Fibroblast of pulmonary artery (primary cell): Measurements from ENCODE around the gene ABCA6.

ENCODE experiments used
- DNase-seq: peaks from one replicate; pipeline ENCODE4 v3.0.0-alpha.2; 2010; ENCODE audit warnings: low read depth
- H3K4me3 ChIP-seq: replicated peaks from 2 replicates; pipeline ENCODE4 v1.5.1; 2011; ENCODE audit warnings: low read depth, mild to moderate bottlenecking, control low read depth, low read length, moderate library complexity
- CTCF ChIP-seq: IDR thresholded peaks from 2 replicates; pipeline ENCODE4 v1.5.1; 2011; ENCODE audit warnings: mild to moderate bottlenecking, control low read depth, low read length, inconsistent platforms; ENCODE audit errors: missing control alignments

Gene ABCA6

DNA sequence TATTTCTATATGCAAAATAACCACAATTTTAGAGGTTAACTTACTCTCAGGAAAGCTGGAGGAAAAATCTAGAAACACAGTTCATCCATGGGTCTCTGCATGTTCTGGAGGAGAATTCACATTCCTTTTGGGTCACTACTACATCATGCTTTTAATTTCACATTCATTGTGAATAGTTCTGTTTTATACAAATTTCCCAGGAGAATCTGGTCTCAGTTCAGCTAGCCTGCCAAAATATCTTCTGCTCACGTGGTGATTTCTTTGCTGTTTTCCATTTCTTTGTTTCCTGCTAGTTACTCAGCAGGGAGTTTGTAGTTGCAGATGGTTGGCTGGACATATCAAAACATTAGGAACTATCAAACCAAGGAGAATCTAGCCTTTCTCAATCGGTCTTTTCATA is 80.9 kb downstream of the ABCA6 start, which contains the start of gene ABCA9:
ABCA9 (minus strand) TSS at position 106 of the 400 bp plus-strand sequence. CDS start 9,801 bp downstream, outside the sequence.
- H3K4me3 ChIP-seq: peak within 1 kb of the TSS; percentile 60
- peak; percentile 96 for DNase-seq
- TF ChIP-seq CTCF: no peak

GRCh38 chr17:69059458-69060175 is 82.1 kb downstream of the ABCA6 start:
- peak; percentile 80 for DNase-seq
- peak overlapping the region; percentile 60 for H3K4me3 ChIP-seq
- no peak for TF ChIP-seq CTCF

DNA sequence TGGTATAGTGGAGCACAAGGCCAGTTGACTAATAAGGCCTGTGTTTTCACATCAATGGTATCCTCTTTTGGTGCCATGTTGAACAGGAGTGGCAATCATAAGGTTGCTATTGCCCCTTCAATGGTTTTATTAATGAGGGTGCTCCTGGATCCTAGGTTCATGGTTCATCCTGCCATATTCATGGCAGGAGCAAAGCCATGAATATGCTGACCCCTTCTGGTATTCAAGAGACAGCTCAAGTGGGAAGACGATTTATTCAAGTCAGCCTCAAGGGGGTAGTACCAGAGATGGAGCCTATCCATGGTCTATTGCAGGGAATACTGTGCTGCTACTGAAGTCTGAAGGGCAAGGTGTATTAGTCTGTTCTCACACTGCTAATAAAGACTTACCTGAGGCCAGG is 83.5 kb downstream of the ABCA6 start:
- peak; percentile 27 for DNase-seq
- no peak overlapping the region for H3K4me3 ChIP-seq
- TF ChIP-seq CTCF: peak; percentile 22

GRCh38 chr17:69057280-69057679 is 84.4 kb downstream of the ABCA6 start:
- H3K4me3 ChIP-seq: no peak overlapping the region
- no peak for TF ChIP-seq CTCF
- DNase-seq: no peak

DNA sequence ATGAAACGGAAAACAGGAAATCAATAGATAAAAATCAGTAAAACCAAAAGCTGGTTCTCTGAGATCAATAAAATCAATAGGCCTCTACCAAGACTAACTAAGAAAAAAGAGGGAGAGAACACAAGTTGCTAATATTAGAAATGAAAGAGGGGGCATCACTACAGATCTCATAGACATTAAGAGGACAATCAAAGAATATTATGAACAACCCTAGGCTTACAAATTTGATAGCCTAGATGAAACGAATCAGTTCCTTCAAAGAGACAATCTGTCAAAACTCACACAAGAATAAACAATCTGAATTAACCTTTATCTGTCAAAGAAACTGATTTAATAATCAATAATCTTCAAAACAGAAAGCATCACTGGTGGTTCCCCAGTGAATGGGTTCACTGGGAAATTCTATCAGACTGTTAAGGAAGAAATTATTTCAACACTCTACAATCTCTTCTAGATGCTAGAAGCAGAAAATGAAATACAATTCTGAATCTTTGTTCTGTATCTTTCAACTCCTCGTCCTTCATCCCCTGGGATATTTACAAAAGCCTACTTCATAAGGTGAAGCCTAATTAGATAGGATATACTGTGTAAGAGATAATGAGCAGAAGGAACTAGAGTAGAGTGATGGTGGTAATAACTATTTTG is 85.4 kb downstream of the ABCA6 start:
- H3K4me3 ChIP-seq: no peak overlapping the region
- no peak for TF ChIP-seq CTCF
- no peak for DNase-seq

DNA sequence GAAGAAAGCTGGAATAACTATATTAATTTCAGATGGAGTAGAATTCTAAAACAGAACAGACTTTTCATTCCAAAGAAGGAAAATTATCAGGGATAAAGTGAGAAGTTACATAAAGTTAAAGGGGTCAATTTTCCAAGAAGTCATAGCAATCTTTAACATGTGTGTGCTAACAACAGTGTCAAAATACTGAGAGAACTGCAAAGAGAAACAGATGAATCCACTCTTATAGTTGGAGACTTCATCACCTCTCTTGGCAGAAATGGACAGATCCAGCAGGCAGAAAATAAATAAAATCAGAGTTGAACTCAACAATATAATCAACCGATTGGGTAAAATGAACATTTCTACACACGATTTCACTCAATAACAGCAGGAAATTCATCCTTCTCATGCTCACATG is 86.4 kb downstream of the ABCA6 start:
- DNase-seq: no peak
- no peak for TF ChIP-seq CTCF
- H3K4me3 ChIP-seq: no peak overlapping the region
